ENCODE measurements around the gene MRPL17. TPM values are rescaled to one million over a fixed set of nuclear protein-coding genes. Genes with fewer than 3 reads are reported as not detected.

MRPL17 gene
- total and polyA plus RNA-seq, 2 of the 13 experiments (the other 11 are each of a cell fraction or from before 2014, with no cell fraction given), result 59.4 to 90.0 TPM

DNA sequence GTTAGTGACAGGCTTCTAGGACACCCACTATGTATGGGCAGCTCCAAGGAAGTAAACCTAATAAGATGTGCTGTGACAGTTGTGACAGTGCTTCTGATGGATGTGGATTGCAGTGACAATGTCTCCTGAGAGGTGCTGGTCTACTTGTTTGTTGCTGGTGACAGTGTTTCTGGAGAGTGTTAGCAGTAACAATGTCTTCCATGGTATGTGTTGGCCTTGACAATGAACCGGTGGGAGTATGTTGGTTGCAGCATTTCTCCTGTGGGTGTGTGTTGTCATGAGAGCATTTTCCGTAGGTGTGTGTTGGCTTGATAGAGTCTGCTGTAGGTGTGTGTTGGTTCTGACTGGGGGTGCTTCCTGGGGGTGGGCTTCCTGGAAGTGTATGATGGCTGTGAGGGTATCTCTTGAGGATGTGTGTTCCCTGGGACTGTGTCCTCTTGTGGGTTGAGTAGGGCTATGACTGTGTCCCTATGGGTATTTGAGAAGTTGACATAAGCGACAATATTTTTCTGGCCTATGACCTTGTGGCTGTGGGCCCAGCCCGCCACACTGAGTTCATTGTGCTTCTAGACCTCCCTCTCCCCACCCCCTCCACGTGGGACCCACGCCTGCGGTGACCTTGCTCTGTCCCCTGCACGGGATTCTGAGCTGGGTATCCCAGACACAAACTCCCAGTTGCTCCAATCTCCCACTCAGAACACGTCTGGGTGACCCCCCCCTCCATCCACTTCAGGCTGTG is 28.7 kb downstream of the MRPL17 start (continued):
- no peak for TF ChIP-seq ZNF136 (CRISPR knock-in tag; IDR thresholded peaks at IDR 0.05; ENCODE audit: low read depth)
- no peak for TF ChIP-seq ZNF780A (CRISPR knock-in tag; IDR thresholded peaks at IDR 0.05)
- TF ChIP-seq, protein P1, sequence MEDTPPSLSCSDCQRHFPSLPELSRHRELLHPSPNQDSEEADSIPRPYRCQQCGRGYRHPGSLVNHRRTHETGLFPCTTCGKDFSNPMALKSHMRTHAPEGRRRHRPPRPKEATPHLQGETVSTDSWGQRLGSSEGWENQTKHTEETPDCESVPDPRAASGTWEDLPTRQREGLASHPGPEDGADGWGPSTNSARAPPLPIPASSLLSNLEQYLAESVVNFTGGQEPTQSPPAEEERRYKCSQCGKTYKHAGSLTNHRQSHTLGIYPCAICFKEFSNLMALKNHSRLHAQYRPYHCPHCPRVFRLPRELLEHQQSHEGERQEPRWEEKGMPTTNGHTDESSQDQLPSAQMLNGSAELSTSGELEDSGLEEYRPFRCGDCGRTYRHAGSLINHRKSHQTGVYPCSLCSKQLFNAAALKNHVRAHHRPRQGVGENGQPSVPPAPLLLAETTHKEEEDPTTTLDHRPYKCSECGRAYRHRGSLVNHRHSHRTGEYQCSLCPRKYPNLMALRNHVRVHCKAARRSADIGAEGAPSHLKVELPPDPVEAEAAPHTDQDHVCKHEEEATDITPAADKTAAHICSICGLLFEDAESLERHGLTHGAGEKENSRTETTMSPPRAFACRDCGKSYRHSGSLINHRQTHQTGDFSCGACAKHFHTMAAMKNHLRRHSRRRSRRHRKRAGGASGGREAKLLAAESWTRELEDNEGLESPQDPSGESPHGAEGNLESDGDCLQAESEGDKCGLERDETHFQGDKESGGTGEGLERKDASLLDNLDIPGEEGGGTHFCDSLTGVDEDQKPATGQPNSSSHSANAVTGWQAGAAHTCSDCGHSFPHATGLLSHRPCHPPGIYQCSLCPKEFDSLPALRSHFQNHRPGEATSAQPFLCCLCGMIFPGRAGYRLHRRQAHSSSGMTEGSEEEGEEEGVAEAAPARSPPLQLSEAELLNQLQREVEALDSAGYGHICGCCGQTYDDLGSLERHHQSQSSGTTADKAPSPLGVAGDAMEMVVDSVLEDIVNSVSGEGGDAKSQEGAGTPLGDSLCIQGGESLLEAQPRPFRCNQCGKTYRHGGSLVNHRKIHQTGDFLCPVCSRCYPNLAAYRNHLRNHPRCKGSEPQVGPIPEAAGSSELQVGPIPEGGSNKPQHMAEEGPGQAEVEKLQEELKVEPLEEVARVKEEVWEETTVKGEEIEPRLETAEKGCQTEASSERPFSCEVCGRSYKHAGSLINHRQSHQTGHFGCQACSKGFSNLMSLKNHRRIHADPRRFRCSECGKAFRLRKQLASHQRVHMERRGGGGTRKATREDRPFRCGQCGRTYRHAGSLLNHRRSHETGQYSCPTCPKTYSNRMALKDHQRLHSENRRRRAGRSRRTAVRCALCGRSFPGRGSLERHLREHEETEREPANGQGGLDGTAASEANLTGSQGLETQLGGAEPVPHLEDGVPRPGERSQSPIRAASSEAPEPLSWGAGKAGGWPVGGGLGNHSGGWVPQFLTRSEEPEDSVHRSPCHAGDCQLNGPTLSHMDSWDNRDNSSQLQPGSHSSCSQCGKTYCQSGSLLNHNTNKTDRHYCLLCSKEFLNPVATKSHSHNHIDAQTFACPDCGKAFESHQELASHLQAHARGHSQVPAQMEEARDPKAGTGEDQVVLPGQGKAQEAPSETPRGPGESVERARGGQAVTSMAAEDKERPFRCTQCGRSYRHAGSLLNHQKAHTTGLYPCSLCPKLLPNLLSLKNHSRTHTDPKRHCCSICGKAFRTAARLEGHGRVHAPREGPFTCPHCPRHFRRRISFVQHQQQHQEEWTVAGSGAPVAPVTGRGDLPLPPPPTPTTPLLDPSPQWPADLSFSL (CRISPR knock-in tag; IDR thresholded peaks at IDR 0.05), result peak; percentile 43; the same call in 1 of the 2 replicates
- TF ChIP-seq ELF1 (CRISPR knock-in tag; IDR thresholded peaks at IDR 0.05), result no peak
- TF ChIP-seq, protein P2, sequence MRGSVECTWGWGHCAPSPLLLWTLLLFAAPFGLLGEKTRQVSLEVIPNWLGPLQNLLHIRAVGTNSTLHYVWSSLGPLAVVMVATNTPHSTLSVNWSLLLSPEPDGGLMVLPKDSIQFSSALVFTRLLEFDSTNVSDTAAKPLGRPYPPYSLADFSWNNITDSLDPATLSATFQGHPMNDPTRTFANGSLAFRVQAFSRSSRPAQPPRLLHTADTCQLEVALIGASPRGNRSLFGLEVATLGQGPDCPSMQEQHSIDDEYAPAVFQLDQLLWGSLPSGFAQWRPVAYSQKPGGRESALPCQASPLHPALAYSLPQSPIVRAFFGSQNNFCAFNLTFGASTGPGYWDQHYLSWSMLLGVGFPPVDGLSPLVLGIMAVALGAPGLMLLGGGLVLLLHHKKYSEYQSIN (CRISPR knock-in tag; IDR thresholded peaks at IDR 0.05; ENCODE audit: borderline replicate concordance), result no peak
- TF ChIP-seq, protein P3, sequence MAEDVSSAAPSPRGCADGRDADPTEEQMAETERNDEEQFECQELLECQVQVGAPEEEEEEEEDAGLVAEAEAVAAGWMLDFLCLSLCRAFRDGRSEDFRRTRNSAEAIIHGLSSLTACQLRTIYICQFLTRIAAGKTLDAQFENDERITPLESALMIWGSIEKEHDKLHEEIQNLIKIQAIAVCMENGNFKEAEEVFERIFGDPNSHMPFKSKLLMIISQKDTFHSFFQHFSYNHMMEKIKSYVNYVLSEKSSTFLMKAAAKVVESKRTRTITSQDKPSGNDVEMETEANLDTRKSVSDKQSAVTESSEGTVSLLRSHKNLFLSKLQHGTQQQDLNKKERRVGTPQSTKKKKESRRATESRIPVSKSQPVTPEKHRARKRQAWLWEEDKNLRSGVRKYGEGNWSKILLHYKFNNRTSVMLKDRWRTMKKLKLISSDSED (CRISPR knock-in tag; IDR thresholded peaks at IDR 0.05), result no peak
- peak; percentile 72 for TF ChIP-seq RARA (CRISPR knock-in tag; IDR thresholded peaks at IDR 0.05)
- peak; percentile 87 to 93 for TF ChIP-seq NR2F1 (CRISPR knock-in tag; IDR thresholded peaks at IDR 0.05)
- TF ChIP-seq, protein P4, sequence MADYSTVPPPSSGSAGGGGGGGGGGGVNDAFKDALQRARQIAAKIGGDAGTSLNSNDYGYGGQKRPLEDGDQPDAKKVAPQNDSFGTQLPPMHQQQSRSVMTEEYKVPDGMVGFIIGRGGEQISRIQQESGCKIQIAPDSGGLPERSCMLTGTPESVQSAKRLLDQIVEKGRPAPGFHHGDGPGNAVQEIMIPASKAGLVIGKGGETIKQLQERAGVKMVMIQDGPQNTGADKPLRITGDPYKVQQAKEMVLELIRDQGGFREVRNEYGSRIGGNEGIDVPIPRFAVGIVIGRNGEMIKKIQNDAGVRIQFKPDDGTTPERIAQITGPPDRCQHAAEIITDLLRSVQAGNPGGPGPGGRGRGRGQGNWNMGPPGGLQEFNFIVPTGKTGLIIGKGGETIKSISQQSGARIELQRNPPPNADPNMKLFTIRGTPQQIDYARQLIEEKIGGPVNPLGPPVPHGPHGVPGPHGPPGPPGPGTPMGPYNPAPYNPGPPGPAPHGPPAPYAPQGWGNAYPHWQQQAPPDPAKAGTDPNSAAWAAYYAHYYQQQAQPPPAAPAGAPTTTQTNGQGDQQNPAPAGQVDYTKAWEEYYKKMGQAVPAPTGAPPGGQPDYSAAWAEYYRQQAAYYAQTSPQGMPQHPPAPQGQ (CRISPR knock-in tag; IDR thresholded peaks at IDR 0.05; ENCODE audit: borderline replicate concordance), result no peak
- TF ChIP-seq THAP11 (CRISPR knock-in tag; IDR thresholded peaks at IDR 0.05), result 0 out of 2 replicates have a peak, but pooled peaks have one; percentile 17
- TF ChIP-seq FOXO1 (CRISPR knock-in tag; IDR thresholded peaks at IDR 0.05), result no peak

Data from HepG2 (cell line).